Cardiac septum (tissue), 1 donor: ENCODE data around the gene FLOT1. TPM values are rescaled to one million over a fixed set of nuclear protein-coding genes. Genes with fewer than 3 reads are reported as not detected.
A peak's percentile ranks its signal among the peaks of the same experiment; 100 is the strongest.

Experiments
- DNase-seq: peaks from one replicate; pipeline ENCODE4 v3.0.0-alpha.2; 2020; ENCODE audit warnings: low spot score
- intact Hi-C: fragments of 100-400 bp; cut with DNase I; formaldehyde crosslinking; loops from one replicate; pipeline ENCODE4 v1.14.0; 2022
- long read RNA-seq: library from polyadenylated mRNA; unstranded; transcript quantifications from one replicate; pipeline ENCODE4 v2.0.0, GENCODE V29; 2021
- total RNA-seq: library from RNA; stranded (reverse); fragmentation: NEBNext Ultra II Directional; extraction: Animal tissue kit (Norgen Biotek cat#: 25700); gene quantifications from one replicate; pipeline ENCODE4 v1.2.1, GENCODE V29; 2021
- donor health status: DM: no; HTN: no; CAD: no.

Gene FLOT1
- 251 TPM for total RNA-seq
- long read RNA-seq, transcript FLOT1-201 (13 exons, 1,912 nt) = major isoform, 580 of 954 reads
- long read RNA-seq, partial matches to known transcripts = 303 of 954 reads
- long read RNA-seq, other reads (novel, unspliced or antisense) = 71 of 954 reads

- DNase-seq = peak; percentile 99
- intact Hi-C loops = loop anchor here (2.0 to 5.0 kb wide), 4 partner anchors 22 to 80 kb away; partner anchors contain the start of genes PPP1R18 and TUBB
These were observed at the start of gene FLOT1 for GRCh38 chr6:30742316-30743098. Gene FLOT1, minus strand, starts transcription at chr6:30742687. Its CDS starts 498 bp downstream, at chr6:30742189.

- no peak for DNase-seq
- intact Hi-C loops = no loop called here
These were observed 48.4 kb upstream of the FLOT1 start for GRCh38 chr6:30790724-30791383.

GRCh38 chr6:30789606-30790005 is 47.1 kb upstream of the FLOT1 start:
- intact Hi-C loops = no loop called here
- no peak for DNase-seq

- intact Hi-C loops = no loop called here
- DNase-seq = no peak
These were observed 45.5 kb upstream of the FLOT1 start for GRCh38 chr6:30787954-30788353.

- intact Hi-C loops = no loop called here
- no peak for DNase-seq
These were observed 40.0 kb upstream of the FLOT1 start for GRCh38 chr6:30782425-30783014.

- peak; percentile 96 for DNase-seq
- intact Hi-C loops = loop anchor here (2.0 kb wide), 2 partner anchors 29 to 39 kb away; partner anchors contain the start of gene FLOT1
These were observed 39.4 kb upstream of the FLOT1 start for GRCh38 chr6:30781743-30782424.

GRCh38 chr6:30781395-30781742 is 38.9 kb upstream of the FLOT1 start:
- intact Hi-C loops = loop anchor here (2.0 kb wide), 2 partner anchors 29 to 39 kb away; partner anchors contain the start of gene FLOT1
- DNase-seq = no peak

GRCh38 chr6:30780642-30780920 is 38.1 kb upstream of the FLOT1 start:
- DNase-seq = no peak
- intact Hi-C loops = loop anchor here (2.0 kb wide), 2 partner anchors 28 to 38 kb away; partner anchors contain the start of gene FLOT1

GRCh38 chr6:30779850-30780641 is 37.6 kb upstream of the FLOT1 start:
- DNase-seq = no peak
- intact Hi-C loops = loop anchor here (2.0 to 5.0 kb wide), 3 partner anchors 27 to 42 kb away; partner anchors contain the start of gene FLOT1

- intact Hi-C loops = loop anchor here (5.0 kb wide), 1 partner anchor 44 kb away; no protein-coding TSS in a partner anchor
- no peak for DNase-seq
These were observed 35.6 kb upstream of the FLOT1 start for GRCh38 chr6:30778001-30778635.

- DNase-seq = no peak
- intact Hi-C loops = loop anchor here (5.0 kb wide), 1 partner anchor 45 kb away; no protein-coding TSS in a partner anchor
These were observed 34.6 kb upstream of the FLOT1 start for GRCh38 chr6:30777155-30777485.

- no peak for DNase-seq
- intact Hi-C loops = loop anchor here (5.0 kb wide), 1 partner anchor 46 kb away; no protein-coding TSS in a partner anchor
These were observed 34.1 kb upstream of the FLOT1 start for GRCh38 chr6:30776390-30777154.

GRCh38 chr6:30775104-30775503 is 32.6 kb upstream of the FLOT1 start:
- intact Hi-C loops = loop anchor here (5.0 kb wide), 1 partner anchor 47 kb away; no protein-coding TSS in a partner anchor
- no peak for DNase-seq

GRCh38 chr6:30774701-30775100 is 32.2 kb upstream of the FLOT1 start:
- intact Hi-C loops = loop anchor here (5.0 kb wide), 1 partner anchor 48 kb away; no protein-coding TSS in a partner anchor
- no peak for DNase-seq

- intact Hi-C loops = no loop called here
- DNase-seq = no peak
These were observed 28.1 kb upstream of the FLOT1 start for GRCh38 chr6:30770592-30770991.

- intact Hi-C loops = no loop called here
- no peak for DNase-seq
These were observed 27.5 kb upstream of the FLOT1 start for GRCh38 chr6:30769853-30770524.
